BJ (cell line): ENCODE measurements around the gene ZBTB47. TPM values are rescaled to one million over a fixed set of nuclear protein-coding genes. Genes with fewer than 3 reads are reported as not detected.

ENCODE experiments used
- CTCF ChIA-PET: fragments of 350-600 bp; formaldehyde crosslinking; extraction: SDS; loops from one replicate; lab custom pipeline; 2021; ENCODE audit warnings: antibody characterized with exemption, inconsistent platforms; lab: Yijun Ruan, JAX
- POLR2A ChIA-PET: fragments of 300-600 bp; sonication (Branson Sonifier 250); formaldehyde crosslinking; extraction: SDS; loops from one replicate; lab custom pipeline; 2021; ENCODE audit warnings: antibody characterized with exemption; lab: Charles Lee
- DNase-seq: peaks from one replicate; pipeline ENCODE4 v3.0.0-alpha.2; 2011; ENCODE audit warnings: low read depth
- H3K27me3 ChIP-seq: 2 replicates; pipeline ENCODE4 v1.6.0; 2011; ENCODE audit warnings: low read length; ENCODE audit not compliant: control insufficient read depth, insufficient read depth
- H3K36me3 ChIP-seq: 2 replicates; pipeline ENCODE4 v1.5.1; 2011; ENCODE audit warnings: low read length; ENCODE audit not compliant: control insufficient read depth, insufficient read depth
- H3K4me3 ChIP-seq: 2 replicates; pipeline ENCODE4 v1.5.1; 2011; ENCODE audit warnings: low read depth, mild to moderate bottlenecking, control low read depth, low read length
- polyA plus RNA-seq: library from polyadenylated mRNA; depleted of rRNA; stranded (reverse); fragments of >200 nt; gene quantifications from 2 replicates; pipeline ENCODE4 v1.2.3, GENCODE V29; 2011
- TF ChIP-seq, protein P1 (sequence below): IDR thresholded peaks from 2 replicates; pipeline ENCODE4 v1.5.1; 2011; ENCODE audit warnings: low read depth, mild to moderate bottlenecking, control low read depth, inconsistent platforms, low read length, moderate library complexity; ENCODE audit not compliant: insufficient read depth

Gene ZBTB47
- polyA plus RNA-seq, 1 experiment: 30.1 TPM

GRCh38 chr3:42709621-42710020 is 56.1 kb downstream of the ZBTB47 start:
- CTCF ChIA-PET: interaction anchor here (0.7 to 0.8 kb wide), 2 partner anchors 8 to 9 kb away, joined by 3 read pairs; no protein-coding TSS in a partner anchor
- POLR2A ChIA-PET: no interaction called here
- Histone ChIP-seq H3K36me3 (no peaks in the 10 kb centered on the region), H3K4me3 (no peak overlapping the region), H3K27me3 (peaks cover 10% of the 10 kb centered on the region)
- no peak for DNase-seq
- TF ChIP-seq, protein P1, sequence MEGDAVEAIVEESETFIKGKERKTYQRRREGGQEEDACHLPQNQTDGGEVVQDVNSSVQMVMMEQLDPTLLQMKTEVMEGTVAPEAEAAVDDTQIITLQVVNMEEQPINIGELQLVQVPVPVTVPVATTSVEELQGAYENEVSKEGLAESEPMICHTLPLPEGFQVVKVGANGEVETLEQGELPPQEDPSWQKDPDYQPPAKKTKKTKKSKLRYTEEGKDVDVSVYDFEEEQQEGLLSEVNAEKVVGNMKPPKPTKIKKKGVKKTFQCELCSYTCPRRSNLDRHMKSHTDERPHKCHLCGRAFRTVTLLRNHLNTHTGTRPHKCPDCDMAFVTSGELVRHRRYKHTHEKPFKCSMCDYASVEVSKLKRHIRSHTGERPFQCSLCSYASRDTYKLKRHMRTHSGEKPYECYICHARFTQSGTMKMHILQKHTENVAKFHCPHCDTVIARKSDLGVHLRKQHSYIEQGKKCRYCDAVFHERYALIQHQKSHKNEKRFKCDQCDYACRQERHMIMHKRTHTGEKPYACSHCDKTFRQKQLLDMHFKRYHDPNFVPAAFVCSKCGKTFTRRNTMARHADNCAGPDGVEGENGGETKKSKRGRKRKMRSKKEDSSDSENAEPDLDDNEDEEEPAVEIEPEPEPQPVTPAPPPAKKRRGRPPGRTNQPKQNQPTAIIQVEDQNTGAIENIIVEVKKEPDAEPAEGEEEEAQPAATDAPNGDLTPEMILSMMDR: no peak

DNA sequence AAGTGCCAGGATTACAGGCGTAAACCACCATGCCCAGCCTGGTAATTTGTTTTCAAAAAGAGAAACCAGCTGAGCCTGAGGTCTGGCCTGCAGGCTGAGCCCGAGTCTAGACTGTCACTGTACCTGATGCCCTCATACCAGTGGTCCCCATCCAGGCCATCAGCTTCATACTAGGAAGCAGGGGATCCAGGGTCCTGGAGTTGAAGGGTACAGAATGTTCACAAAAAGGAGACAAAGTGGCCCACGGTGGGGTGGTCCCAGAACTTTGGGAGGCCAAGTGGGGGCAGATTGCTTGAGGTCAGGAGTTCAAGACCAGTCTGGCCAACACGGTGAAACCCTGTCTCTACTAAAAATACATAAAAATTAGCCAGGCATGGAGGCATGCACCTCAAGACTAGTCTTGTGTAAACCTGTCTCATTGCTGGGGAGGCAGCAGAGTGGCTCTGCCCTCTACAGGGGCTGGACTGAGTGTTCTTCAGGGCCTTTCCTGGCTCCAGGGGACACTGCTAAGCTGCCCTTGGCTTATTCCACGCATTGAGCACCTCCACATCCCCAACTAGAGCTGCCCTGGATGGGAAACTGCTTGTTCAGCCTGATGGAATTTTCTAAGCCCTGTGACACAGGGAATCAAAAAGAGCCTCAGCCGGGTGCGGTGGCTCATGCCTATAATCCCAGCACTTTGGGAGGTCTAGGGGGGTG is 57.0 kb downstream of the ZBTB47 start:
- POLR2A ChIA-PET: no interaction called here
- Histone ChIP-seq H3K27me3 (peaks cover 10% of the 10 kb centered on the region), H3K36me3 (no peaks in the 10 kb centered on the region), H3K4me3 (no peak overlapping the region)
- CTCF ChIA-PET: interaction anchor here (0.8 to 2.0 kb wide), 2 partner anchors 9 to 35 kb away, joined by 3 to 6 read pairs; no protein-coding TSS in a partner anchor
- no peak for DNase-seq
- TF ChIP-seq, protein P1: no peak

DNA sequence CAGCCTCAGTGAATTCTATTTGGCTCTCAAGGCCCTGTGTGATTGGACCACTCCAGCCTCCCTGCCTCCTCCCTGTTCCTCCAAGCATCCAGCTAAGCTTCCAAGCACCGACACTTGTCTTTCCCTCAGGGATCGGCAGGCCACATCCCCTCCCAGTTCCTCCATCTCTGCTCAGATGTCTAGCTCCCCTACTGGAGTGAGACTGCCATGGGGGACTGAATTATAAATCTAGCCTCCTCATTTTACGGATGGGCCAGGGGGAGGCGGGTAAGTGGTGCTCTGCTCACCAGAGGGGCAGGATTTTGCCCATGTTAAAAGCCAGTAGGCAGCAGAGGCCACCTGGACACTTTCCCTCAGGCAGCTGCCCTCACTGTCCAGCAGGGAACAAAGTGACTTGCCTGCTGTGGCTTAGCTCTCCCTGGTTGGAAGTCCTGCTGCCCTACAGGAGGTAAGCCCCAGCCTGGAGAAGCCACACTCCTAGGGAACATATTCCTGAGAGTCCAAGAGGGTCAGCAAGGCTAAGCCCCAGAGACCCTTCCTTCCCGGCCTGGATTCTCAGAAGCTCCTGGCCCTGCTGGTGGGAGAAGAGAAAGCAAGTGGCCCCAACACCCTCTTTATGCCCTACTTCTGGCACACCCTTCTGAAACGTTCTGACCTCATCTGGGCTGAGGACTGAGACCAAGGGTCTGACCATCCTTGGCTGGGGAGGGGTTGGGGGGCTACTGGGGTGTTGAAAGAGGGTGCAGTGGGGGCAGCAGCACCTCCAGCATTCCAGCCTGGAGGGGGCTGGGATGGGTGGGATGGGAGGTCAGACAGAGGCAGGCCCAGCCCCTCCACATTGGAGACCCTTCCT is 58.2 kb downstream of the ZBTB47 start:
- CTCF ChIA-PET: interaction anchor here (0.9 to 2.0 kb wide), 4 partner anchors 13 to 51 kb away, joined by 3 to 6 read pairs (median 3); no protein-coding TSS in a partner anchor
- no peak overlapping the region for H3K4me3 ChIP-seq
- H3K27me3 ChIP-seq: peaks cover 10% of the 10 kb centered on the region
- TF ChIP-seq, protein P1: no peak
- POLR2A ChIA-PET: no interaction called here
- H3K36me3 ChIP-seq: no peaks in the 10 kb centered on the region
- no peak for DNase-seq

- peaks cover 10% of the 10 kb centered on the region for H3K27me3 ChIP-seq
- CTCF ChIA-PET: interaction anchor here (1.0 to 2.0 kb wide), 4 partner anchors 14 to 43 kb away, joined by 3 to 6 read pairs (median 4); no protein-coding TSS in a partner anchor
Observed at GRCh38 chr3:42712344-42712648, 58.8 kb downstream of the ZBTB47 start.

More at GRCh38 chr3:42712344-42712648, 58.8 kb downstream of the ZBTB47 start:
- Histone ChIP-seq H3K4me3 (no peak overlapping the region), H3K36me3 (no peaks in the 10 kb centered on the region)
- TF ChIP-seq, protein P1: no peak
- DNase-seq: no peak
- POLR2A ChIA-PET: no interaction called here
